Measurements from ENCODE around the gene IGFBP1. TPM values are rescaled to one million over a fixed set of nuclear protein-coding genes. Genes with fewer than 3 reads are reported as not detected.

Gene IGFBP1
- total and polyA plus RNA-seq, 7 experiments from 2014 or later, result not detected

GRCh38 chr7:45920502-45921380, 32.5 kb downstream of the IGFBP1 start, which contains the start of gene IGFBP3:
Gene IGFBP3, minus strand, starts transcription at chr7:45921272. Its CDS starts 132 bp downstream, at chr7:45921140.
- ATAC-seq, result peak; percentile 77
- POLR2A ChIA-PET, result interaction anchor here (0.6 to 1.7 kb wide), 3 partner anchors 19 to 1346 kb away, joined by 3 to 7 read pairs (median 4); no protein-coding TSS in a partner anchor
- H3K4me3 Mint-ChIP-seq, result peak within 1 kb of the TSS; percentile 57 to 82 (median 68)
- peak within 1 kb of the TSS in 2 of 9 donors; percentile 12 to 14 for H3K27ac Mint-ChIP-seq
- H3K9me3 Mint-ChIP-seq, result peaks cover 0 to 4% (median 0%) of the 10 kb centered on the region in 11 donors
- H3K27me3 Mint-ChIP-seq, result peaks cover 48 to 74% (median 55%) of the 10 kb centered on the region in 5 donors
- intact Hi-C loops (cut with micrococcal nuclease), result no loop called here
- no peaks in the 10 kb centered on the region for H3K36me3 Mint-ChIP-seq
- Histone ChIP-seq H3K27ac (ENCODE audit: low read depth, low read length) (no peak within 1 kb of the TSS), H3K4me3 (ENCODE audit: low read length) (no peak within 1 kb of the TSS), H3K36me3 (ENCODE audit: control insufficient read depth in 2 of 3, insufficient read depth in 3 of 3, low read length in 3 of 3) (no peaks in the 10 kb centered on the region), H3K9me3 (ENCODE audit: control insufficient read depth in 2 of 3, low read length in 3 of 3) (no peaks in the 10 kb centered on the region), H3K4me1 (ENCODE audit: control insufficient read depth in 2 of 2, insufficient read depth in 2 of 2, low read length in 2 of 2) (peaks cover 0 to 13% of the 10 kb centered on the region in 2 donors), H3K27me3 (ENCODE audit: control insufficient read depth in 2 of 2, insufficient read depth in 2 of 2, low read length in 2 of 2) (peaks cover 0 to 6% of the 10 kb centered on the region in 2 donors)
- DNase-seq, result peak in 2 of 9 donors; percentile 17 to 35
- CTCF ChIA-PET, result no interaction called here
- H3K4me1 Mint-ChIP-seq, result peaks cover 14 to 33% (median 26%) of the 10 kb centered on the region in 7 donors

GRCh38 chr7:45921381-45921698, 33.1 kb downstream of the IGFBP1 start:
- no peak for DNase-seq
- intact Hi-C loops (cut with micrococcal nuclease), result no loop called here
- Histone ChIP-seq H3K27me3 (ENCODE audit: control insufficient read depth in 2 of 2, insufficient read depth in 2 of 2, low read length in 2 of 2) (peaks cover 0 to 6% of the 10 kb centered on the region in 2 donors), H3K9me3 (ENCODE audit: control insufficient read depth in 2 of 3, low read length in 3 of 3) (no peaks in the 10 kb centered on the region), H3K4me1 (ENCODE audit: control insufficient read depth in 2 of 2, insufficient read depth in 2 of 2, low read length in 2 of 2) (peaks cover 0 to 13% of the 10 kb centered on the region in 2 donors), H3K36me3 (ENCODE audit: control insufficient read depth in 2 of 3, insufficient read depth in 3 of 3, low read length in 3 of 3) (no peaks in the 10 kb centered on the region), H3K4me3 (ENCODE audit: low read length) (no peak overlapping the region), H3K27ac (ENCODE audit: low read depth, low read length) (no peak overlapping the region)
- CTCF ChIA-PET, result interaction anchor here (1.7 kb wide), 1 partner anchor 8 kb away, joined by 4 read pairs; no protein-coding TSS in a partner anchor
- Mint-ChIP-seq H3K9me3 (peaks cover 0 to 4% (median 0%) of the 10 kb centered on the region in 11 donors), H3K27ac (no peak overlapping the region), H3K27me3 (peaks cover 42 to 71% (median 54%) of the 10 kb centered on the region in 5 donors), H3K36me3 (no peaks in the 10 kb centered on the region), H3K4me3 (peak overlapping the region in 7 of 10 donors; percentile 36 to 82 (median 66)), H3K4me1 (peaks cover 14 to 29% (median 26%) of the 10 kb centered on the region in 7 donors)
- no peak for ATAC-seq
- POLR2A ChIA-PET, result interaction anchor here (0.6 to 1.7 kb wide), 3 partner anchors 19 to 1347 kb away, joined by 3 to 7 read pairs (median 4); no protein-coding TSS in a partner anchor

DNA sequence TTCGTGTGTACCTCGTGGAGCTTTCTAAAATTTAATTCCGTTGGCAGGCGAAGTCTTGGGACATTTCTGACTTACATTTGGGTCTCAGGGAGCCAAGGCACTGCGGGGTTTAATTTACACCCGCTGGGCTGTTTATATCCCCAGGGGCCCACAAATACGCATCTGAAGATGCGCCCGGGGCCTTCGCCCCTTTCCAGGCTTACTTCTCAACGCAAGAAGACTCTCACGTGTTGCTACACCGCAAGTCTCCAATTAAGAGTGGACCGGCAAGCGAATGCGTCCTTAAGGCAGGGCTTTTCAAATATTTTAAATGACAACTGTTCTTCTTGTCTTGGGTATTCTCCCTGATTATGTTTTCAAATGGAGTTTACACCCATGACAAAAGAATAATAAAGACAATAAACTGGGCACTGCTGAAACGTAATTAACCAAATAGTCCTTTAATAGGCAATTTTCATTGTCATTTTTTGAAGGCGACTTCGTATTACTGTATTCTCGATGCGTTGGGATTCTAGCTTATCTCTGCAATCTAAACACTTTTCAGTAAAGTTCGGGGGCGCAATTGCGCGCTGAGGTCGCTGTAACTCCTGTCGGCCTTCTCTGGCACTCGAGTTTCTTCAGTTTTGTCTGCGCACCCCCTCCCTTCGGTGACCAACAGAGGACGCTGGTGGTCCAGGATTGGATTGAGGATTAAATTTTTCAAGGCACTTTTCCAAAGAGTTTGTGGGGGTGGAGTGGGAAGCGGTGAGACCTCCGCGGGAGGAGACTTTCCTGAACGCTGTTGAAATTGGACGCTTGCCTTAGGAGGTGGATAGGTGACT, 33.6 kb downstream of the IGFBP1 start:
- CTCF ChIA-PET, result interaction anchor here (0.6 to 1.7 kb wide), 6 partner anchors 9 to 491 kb away, joined by 3 to 9 read pairs (median 4); no protein-coding TSS in a partner anchor
- no peak for ATAC-seq
- Histone ChIP-seq H3K4me1 (ENCODE audit: control insufficient read depth in 2 of 2, insufficient read depth in 2 of 2, low read length in 2 of 2) (peaks cover 0 to 13% of the 10 kb centered on the region in 2 donors), H3K27ac (ENCODE audit: low read depth, low read length) (no peak overlapping the region), H3K4me3 (ENCODE audit: low read length) (peak overlapping the region; percentile 19), H3K27me3 (ENCODE audit: control insufficient read depth in 2 of 2, insufficient read depth in 2 of 2, low read length in 2 of 2) (peaks cover 0 to 6% of the 10 kb centered on the region in 2 donors), H3K36me3 (ENCODE audit: control insufficient read depth in 2 of 3, insufficient read depth in 3 of 3, low read length in 3 of 3) (no peaks in the 10 kb centered on the region), H3K9me3 (ENCODE audit: control insufficient read depth in 2 of 3, low read length in 3 of 3) (no peaks in the 10 kb centered on the region)
- Mint-ChIP-seq H3K4me1 (peaks cover 14 to 29% (median 26%) of the 10 kb centered on the region in 7 donors), H3K9me3 (peaks cover 0 to 4% (median 0%) of the 10 kb centered on the region in 11 donors), H3K27ac (peak overlapping the region in 3 of 9 donors; percentile 62 to 68 (median 63)), H3K4me3 (peak overlapping the region; percentile 55 to 82 (median 64)), H3K27me3 (peaks cover 40 to 73% (median 51%) of the 10 kb centered on the region in 5 donors), H3K36me3 (no peaks in the 10 kb centered on the region)
- POLR2A ChIA-PET, result interaction anchor here (0.6 to 1.7 kb wide), 3 partner anchors 18 to 1347 kb away, joined by 3 to 7 read pairs (median 3); no protein-coding TSS in a partner anchor
- DNase-seq, result no peak
- intact Hi-C loops (cut with micrococcal nuclease), result loop anchor here in 1 of 2 donors (1.0 kb wide), 3 partner anchors 18 to 430 kb away; no protein-coding TSS in a partner anchor

GRCh38 chr7:45922810-45923209, 34.5 kb downstream of the IGFBP1 start:
- intact Hi-C loops (cut with micrococcal nuclease), result loop anchor here (1.0 kb wide), 5 partner anchors 17 to 1165 kb away; no protein-coding TSS in a partner anchor
- DNase-seq, result no peak
- CTCF ChIA-PET, result interaction anchor here (0.6 to 1.7 kb wide), 8 partner anchors 10 to 801 kb away, joined by 3 to 9 read pairs (median 4); no protein-coding TSS in a partner anchor
- peak; percentile 31 for ATAC-seq
- Mint-ChIP-seq H3K4me1 (peaks cover 14 to 29% (median 28%) of the 10 kb centered on the region in 7 donors), H3K4me3 (peak overlapping the region; percentile 53 to 82 (median 63)), H3K27ac (peak overlapping the region in 2 of 9 donors; percentile 62 to 63), H3K27me3 (peaks cover 33 to 75% (median 44%) of the 10 kb centered on the region in 5 donors), H3K9me3 (peaks cover 0 to 4% (median 0%) of the 10 kb centered on the region in 11 donors), H3K36me3 (no peaks in the 10 kb centered on the region)
- Histone ChIP-seq H3K36me3 (ENCODE audit: control insufficient read depth in 2 of 3, insufficient read depth in 3 of 3, low read length in 3 of 3) (no peaks in the 10 kb centered on the region), H3K4me3 (ENCODE audit: low read length) (peak overlapping the region; percentile 19), H3K4me1 (ENCODE audit: control insufficient read depth in 2 of 2, insufficient read depth in 2 of 2, low read length in 2 of 2) (peaks cover 0 to 11% of the 10 kb centered on the region in 2 donors), H3K27me3 (ENCODE audit: control insufficient read depth in 2 of 2, insufficient read depth in 2 of 2, low read length in 2 of 2) (peaks cover 0 to 6% of the 10 kb centered on the region in 2 donors), H3K9me3 (ENCODE audit: control insufficient read depth in 2 of 3, low read length in 3 of 3) (no peaks in the 10 kb centered on the region), H3K27ac (ENCODE audit: low read depth, low read length) (no peak overlapping the region)
- POLR2A ChIA-PET, result interaction anchor here (0.7 kb wide), 1 partner anchor 436 kb away, joined by 3 read pairs; no protein-coding TSS in a partner anchor

DNA sequence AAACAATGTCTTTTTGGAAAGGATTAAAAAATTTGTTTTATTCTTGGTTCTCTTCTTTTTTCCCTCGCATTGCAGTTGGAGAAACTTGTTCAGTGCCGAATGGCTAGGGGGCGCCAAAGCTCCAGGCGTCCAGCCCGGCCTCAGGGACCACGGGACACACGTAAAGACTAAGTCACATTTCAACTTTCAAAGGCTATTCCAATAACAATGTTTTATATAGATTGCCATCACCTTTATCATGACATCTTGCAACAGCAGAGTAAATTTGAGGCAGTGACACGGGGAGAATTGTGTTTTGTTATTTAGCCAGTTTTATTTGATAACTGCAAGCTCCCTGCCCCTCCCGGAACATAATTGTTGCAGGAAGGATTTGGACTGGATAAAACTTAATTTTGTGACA, 35.0 kb downstream of the IGFBP1 start:
- Mint-ChIP-seq H3K9me3 (peaks cover 0 to 4% (median 0%) of the 10 kb centered on the region in 11 donors), H3K4me1 (peaks cover 14 to 29% (median 28%) of the 10 kb centered on the region in 7 donors), H3K4me3 (peak overlapping the region in 9 of 10 donors; percentile 53 to 82 (median 63)), H3K27ac (peak overlapping the region in 1 of 9 donors; percentile 44), H3K36me3 (no peaks in the 10 kb centered on the region), H3K27me3 (peaks cover 33 to 72% (median 44%) of the 10 kb centered on the region in 5 donors)
- Histone ChIP-seq H3K4me3 (ENCODE audit: low read length) (no peak overlapping the region), H3K36me3 (ENCODE audit: control insufficient read depth in 2 of 3, insufficient read depth in 3 of 3, low read length in 3 of 3) (no peaks in the 10 kb centered on the region), H3K4me1 (ENCODE audit: control insufficient read depth in 2 of 2, insufficient read depth in 2 of 2, low read length in 2 of 2) (peaks cover 0 to 9% of the 10 kb centered on the region in 2 donors), H3K27ac (ENCODE audit: low read depth, low read length) (no peak overlapping the region), H3K27me3 (ENCODE audit: control insufficient read depth in 2 of 2, insufficient read depth in 2 of 2, low read length in 2 of 2) (peaks cover 0 to 6% of the 10 kb centered on the region in 2 donors), H3K9me3 (ENCODE audit: control insufficient read depth in 2 of 3, low read length in 3 of 3) (no peaks in the 10 kb centered on the region)
- ChIA-PET CTCF (interaction anchor here (0.5 to 1.7 kb wide), 5 partner anchors 10 to 800 kb away, joined by 3 to 9 read pairs (median 3); no protein-coding TSS in a partner anchor), POLR2A (no interaction called here)
- intact Hi-C loops (cut with micrococcal nuclease), result loop anchor here (1.0 kb wide), 2 partner anchors 183 to 1165 kb away; no protein-coding TSS in a partner anchor
- DNase-seq (peak in 5 of 9 donors; percentile 26 to 51 (median 31)), ATAC-seq (no peak)
